Femur (tissue), 1 donor: ENCODE results near the gene GCLC.
"Not testable (repeated sequence)": the region's sequence is repeated elsewhere in the genome, so short reads cannot be mapped to it uniquely, and the experiment has no call there.

Experiments
- DNase-seq: peaks from one replicate; pipeline ENCODE4 v3.0.0-alpha.2; 2017

The GCLC gene

DNA sequence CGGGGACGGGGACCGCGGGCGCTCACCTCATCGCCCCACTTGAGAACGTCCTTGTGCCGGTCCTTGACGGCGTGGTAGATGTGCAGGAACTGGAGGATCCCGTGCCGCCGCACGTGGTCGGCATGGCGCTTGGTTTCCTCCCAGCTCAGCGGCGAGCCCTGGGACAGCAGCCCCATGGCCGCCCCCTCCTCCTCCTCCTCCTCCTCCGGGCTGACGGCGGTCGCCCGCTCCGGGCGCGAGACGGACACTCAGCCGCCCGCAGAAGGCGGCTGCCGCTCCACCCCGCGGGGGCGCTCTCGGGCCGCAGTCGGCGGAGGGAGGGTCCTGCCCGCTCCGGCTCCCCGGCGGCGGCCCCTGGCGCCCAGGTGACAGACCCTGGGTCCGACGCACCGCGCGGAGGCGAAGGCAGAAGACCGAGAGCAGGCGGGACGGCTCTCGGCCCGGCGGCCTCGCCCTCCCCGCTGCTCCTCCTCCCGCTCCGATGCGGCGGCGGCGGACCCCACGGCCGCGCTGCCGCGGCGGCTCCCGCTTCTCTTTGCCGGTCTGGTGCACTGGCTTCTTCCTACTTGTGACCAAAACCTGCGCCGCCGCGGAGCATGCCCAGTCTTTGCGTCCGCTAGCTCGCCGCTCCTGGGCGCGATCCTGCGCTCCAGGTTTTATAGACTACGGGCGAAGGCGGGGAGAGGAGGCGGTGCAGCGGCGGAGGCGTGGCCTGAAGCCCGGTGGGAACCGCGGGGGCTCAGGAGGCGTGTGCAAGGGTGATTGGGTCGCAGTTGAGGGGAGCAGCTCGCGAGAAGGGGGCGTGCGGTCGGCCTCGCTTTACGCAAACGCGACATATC is at the start of gene GCLC:
Gene GCLC (minus strand): TSS at position 632 of the 839 bp plus-strand sequence. CDS start 456 bp downstream, at position 176.
- peak; percentile 96 for DNase-seq

GRCh38 chr6:53594596-53594995 is 49.7 kb upstream of the GCLC start:
- no peak for DNase-seq

DNA sequence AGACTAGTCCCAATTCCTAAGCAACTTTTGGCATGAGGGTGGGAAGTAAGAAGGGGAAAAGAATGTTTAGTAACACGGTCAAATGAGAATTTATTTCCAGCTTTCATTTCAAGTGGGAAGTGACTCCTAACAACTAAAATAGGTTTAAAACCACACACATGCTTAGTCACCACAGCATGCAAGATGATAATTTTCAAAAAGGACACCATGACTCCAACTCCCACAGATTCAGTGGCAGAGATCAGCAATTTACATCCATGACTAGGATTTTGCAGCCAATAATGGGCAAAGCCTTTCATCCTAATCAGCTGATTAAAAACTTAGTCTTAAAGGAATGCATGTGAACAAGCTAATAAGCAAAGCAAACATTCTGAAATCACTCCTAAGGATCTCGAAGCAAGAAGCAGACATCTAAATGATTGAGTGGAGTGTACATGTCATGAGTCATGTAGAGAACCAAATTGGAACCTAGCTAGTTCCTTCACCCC is 48.1 kb upstream of the GCLC start:
- no peak for DNase-seq

GRCh38 chr6:53591873-53592272 is 47.0 kb upstream of the GCLC start:
- no peak for DNase-seq

DNA sequence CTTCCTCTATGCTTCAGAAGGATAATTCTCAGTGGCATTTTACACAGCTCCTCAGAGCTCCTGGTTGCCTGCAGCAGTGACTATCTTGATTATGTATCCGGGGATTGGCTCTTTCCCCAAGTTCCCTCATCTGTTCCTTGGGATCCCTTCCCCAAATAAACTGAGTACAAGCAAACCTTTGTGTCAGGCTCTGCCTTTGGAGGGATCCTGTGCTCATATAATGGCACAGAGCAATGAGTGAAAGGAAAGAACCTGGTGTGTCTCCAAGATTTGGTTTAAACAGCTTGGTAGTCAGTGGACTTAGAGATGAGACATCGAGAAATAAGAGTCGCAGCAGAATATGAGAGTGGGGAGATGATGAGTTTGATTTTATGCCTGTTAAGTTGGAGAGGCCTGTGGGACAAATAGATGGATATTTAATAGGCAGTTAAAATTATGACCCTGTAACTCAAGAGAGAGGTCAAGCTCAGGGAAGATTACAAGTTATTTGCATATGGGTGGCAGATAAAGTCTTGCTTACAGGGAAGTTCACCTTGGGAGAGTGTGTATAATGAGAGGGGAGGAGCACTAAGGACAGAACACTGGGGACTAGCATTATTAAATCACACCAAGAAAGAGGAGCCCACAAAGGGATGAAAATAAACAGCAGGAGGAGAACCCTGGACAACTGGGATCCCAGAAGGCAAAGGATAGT is 44.1 kb upstream of the GCLC start:
- DNase-seq: no peak

GRCh38 chr6:53587291-53587690 is 42.4 kb upstream of the GCLC start:
- no peak for DNase-seq

DNA sequence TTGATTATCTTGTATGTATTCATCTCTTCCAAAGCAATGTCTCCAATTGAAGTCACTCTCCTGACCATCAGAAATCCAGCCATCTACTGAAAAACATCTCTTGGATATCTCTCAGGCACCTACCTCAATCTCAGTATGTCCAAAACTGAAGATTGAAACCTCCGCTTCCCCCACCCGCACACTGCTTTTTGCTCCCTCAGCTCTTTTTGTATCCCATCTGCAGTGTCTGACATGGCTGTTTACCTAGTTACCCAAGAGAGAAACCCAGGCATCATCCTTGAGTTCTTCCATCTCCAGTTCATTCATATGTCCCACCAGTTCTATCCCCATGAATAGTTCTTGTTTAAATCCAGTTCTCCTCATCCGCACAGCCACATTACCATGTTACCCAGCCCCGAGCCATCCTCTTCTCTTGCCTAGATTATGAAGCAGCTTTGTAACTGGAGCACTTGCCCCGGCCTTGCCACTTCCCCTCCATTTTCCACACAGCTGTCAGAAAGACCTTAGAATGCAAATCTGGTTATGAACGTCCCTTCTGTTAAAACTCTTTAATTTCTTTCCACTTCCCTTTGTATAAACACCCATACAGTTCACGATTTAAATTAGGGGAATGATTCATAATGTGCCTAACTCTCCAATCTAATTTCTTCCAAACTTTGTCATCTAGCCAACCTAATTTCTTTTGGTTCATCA is 40.5 kb upstream of the GCLC start:
- DNase-seq: no peak

DNA sequence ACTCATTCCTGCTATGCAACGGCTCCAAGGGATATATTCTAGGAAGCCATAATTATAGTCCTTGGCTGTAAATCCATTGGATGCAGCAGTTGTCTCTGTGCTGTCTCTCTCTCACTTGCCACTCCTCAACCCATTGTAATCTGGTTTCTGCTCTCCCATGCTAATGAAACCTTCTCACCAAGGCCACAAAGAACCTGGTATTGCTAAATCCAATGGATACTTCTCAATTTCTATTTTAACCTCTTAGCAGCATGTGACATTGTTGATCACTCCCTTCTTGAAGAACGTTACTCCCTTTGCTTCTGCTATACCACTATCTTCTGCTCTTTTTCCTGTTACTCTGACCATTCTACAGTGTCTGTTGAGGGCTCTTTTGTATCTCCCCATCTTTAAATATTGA is 39.8 kb upstream of the GCLC start:
- no peak for DNase-seq

GRCh38 chr6:53583451-53583850 is 38.5 kb upstream of the GCLC start:
- DNase-seq: no peak

- DNase-seq: no peak
These were observed 38.1 kb upstream of the GCLC start for GRCh38 chr6:53582963-53583362.

DNA sequence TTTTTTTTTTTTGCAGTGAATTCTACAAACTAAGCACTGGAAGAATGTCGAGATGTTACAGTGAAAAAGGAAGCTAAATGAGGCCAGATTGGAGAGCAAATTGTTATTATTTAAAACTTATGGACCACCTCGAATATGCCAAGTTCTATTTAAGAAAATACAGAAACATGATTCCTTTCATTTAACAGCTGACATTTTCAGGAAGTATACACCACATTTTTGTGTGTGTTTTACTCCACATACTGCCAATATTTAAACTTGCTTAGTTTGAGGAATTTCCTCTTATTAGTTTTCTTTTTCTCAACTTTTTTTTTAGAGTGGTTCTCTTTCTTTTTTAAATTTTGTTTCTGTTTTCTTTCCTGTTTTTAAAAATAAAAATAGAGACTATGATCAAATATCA is 37.0 kb upstream of the GCLC start:
- DNase-seq: no peak

DNA sequence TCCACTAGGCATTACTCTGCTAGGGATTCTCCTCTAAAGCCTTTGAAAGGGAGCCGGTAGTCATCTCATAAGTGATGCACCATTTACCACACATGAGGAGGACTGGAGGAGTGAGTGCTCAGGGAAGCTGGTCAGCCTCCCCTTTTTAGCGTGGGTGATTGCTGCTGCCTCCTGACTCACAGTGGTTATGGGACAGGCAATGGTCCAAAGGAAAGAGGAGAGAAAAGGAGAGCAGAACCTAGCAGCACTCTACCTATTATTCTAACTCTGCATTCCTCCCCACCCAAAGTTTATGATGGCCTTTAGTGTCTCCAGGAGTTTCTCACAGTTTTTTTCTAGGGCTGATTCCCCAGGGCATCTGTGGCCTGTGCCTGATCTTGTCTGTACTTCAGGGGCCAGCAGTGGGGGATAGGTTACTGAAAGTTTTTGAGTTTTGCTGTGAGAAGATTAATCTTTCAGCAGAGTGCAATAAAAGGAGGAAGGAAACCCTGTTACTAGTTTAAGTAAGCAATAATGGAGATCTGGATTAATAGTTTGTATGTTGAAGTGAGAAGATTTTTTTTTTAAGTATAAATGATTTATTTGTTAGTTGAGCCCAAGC is 36.4 kb upstream of the GCLC start:
- DNase-seq: no peak

GRCh38 chr6:53579338-53579737 is 34.4 kb upstream of the GCLC start:
- no peak for DNase-seq

DNA sequence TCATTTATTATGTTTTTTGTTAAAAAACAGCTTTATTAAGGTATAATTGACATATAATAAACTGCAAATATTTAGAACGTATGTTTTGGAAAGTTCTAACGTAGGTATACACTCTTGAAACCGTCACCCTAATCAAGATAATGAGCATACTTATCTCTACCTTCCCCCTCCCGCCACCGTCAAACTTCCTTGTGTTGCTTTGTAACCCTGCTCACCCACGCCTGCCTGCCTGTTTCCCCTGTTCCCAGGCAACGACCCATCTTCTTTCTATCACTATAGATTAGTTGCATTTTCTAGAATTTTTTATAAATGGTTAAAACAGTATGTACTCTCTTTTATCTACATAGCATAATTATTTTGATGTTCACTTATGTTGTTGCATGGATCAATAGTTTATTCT is 33.5 kb upstream of the GCLC start:
- no peak for DNase-seq

GRCh38 chr6:53573299-53573698 is 28.4 kb upstream of the GCLC start:
- no peak for DNase-seq

DNA sequence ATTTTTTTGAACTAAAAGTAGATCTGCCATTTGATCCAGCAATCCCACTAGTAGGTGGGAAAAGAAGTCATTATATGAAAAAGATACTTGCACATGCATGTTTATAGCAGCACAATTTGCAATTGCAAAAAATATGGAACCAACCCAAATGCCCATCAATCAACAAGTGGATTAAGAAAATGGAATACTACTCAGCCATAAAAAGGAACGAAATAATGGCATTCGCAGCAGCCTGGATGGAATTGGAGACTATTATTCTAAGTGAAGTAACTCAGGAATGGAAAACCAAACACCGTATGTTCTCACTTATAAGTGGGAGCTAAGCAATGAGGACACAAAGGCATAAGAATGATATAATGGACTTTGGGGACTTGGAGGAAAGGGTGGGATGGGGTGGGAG is 27.5 kb upstream of the GCLC start:
- DNase-seq: not testable (repeated sequence)

- DNase-seq: no peak
These were observed 24.1 kb upstream of the GCLC start for GRCh38 chr6:53568776-53569616.

GRCh38 chr6:53567701-53568100 is 22.8 kb upstream of the GCLC start:
- no peak for DNase-seq

DNA sequence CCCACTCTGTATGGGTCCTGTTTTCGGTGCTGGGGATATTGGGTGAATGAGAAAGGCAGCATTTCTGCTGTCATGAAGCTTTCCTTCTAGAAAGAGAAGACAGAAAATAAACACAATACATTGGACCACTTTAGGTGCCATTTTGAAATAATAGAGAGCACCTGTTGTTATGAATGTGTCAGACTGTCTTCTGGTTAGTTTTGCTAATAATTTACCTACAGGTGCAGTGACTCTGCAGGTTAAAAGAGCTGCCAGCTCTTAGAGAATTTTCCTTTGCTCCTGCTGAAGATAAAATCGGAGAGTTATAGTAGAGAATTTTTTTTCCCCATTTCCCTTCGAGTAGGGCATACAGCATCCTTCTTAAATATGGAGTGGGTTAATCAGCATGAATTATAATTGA is 21.9 kb upstream of the GCLC start:
- no peak for DNase-seq

DNA sequence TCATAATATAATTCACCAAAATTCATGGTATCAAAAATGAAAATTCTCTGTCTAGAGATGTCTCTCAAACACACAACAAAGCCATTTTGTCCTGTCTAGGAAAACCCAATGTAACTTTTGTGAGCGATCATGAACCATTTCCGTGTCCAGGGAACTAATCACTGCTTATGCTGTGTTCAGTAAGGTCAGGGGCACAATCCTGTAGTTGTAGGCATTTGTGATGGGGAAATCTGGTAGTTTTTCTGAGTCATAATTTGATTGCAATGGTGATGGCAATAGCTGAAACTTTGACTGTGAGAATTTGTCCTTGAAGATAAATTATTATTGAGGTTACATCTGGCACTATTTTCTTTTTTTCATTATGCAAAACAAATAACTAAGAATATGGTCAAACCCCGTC is 21.0 kb upstream of the GCLC start:
- DNase-seq: no peak

DNA sequence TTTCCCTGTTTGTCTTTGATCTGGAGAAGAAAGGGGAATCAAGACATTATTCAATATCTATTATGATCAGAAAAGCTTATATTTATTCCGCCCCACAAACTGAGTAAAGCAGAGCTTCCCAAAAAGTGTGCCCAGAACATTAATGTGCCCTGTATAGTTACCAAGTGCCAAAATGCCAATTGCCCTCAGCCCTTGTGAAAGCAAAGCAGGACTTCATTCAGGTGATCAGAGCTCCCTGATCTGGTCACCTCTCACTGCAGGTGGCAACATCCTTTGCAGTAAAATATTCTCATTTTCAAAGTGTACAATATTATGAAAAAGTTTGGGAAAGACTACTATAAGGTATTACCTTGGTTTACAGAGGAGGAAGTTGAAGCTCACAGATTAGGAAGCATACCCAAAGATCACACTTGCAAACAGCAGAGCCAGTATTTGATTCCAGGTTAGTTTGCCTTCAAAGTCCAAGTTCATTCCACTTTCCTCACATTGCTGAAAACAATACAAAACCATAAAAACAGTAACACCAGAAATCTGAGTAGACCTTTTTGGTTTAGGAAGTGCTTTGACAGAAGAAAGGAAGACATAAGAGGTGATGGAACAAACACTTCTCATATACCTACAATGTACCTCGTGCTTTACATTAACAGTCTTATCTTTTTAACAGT is 19.6 kb upstream of the GCLC start:
- no peak for DNase-seq
